Activated CD8-positive, alpha-beta memory T cell treated with anti-CD3 and anti-CD28 coated beads, Interleukin-2, amount 50 U/mL, for 48 hours (primary cell): Measurements from ENCODE around the gene ABCA12.

Experiments
- DNase-seq: peaks from one replicate; pipeline ENCODE4 v3.0.0-alpha.2; 2020

ABCA12 gene

GRCh38 chr2:214902286-214902685 lies 236.1 kb downstream of the ABCA12 start:
- no peak for DNase-seq

DNA sequence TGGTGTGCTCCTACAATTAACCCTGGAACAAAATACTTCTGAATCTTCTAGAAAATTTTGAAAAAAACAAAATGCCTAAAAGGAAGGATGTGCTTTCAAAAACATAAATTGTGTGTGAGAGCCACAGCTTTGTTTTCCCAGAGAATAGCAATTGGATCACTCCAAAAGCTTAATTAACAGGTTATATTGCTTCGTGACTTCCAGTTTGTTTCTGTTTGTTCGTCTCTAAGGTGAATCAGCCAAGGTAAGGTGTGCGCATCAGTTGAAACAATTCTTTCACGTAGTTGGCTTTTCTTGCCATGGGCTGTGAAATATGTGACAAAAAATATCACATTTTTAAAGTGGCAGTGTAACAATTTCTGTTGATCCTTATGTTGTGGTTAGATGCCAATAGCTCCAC lies 238.7 kb downstream of the ABCA12 start:
- no peak for DNase-seq

- no peak for DNase-seq
Measured at GRCh38 chr2:214896274-214896673, 242.2 kb downstream of the ABCA12 start.

DNA sequence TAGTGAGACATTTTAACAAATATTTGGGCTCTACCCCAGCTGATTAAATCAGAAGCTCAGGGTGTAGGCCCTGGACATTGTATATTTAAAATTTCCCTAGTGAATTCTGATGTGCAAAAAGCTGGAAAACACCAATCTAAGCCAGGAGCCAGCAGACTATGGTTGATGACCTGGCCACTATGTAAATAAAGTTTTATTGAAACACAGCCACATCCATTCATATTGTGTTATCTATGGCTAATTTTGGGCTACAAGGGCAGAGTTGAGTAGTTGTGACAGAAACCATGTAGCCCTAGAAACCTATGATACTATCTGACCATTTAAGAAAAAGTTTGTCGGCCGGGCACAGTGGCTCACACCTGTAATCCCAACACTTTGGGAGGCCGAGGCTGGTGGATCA lies 243.0 kb downstream of the ABCA12 start:
- no peak for DNase-seq

GRCh38 chr2:214889301-214889700 lies 249.1 kb downstream of the ABCA12 start:
- no peak for DNase-seq

- DNase-seq, result no peak
Measured at GRCh38 chr2:214881647-214882202, 256.7 kb downstream of the ABCA12 start.
